HTERT RPE-1 (cell line): Measurements from ENCODE around the gene GRIN3B.

Experiments used
- in situ Hi-C: fragments of 300-500 bp; cut with MboI; formaldehyde crosslinking; loops from 4 replicates; pipeline ENCODE4 v1.14.3; 2020; ENCODE audit warnings: low sequenced_read_pairs

The GRIN3B gene

DNA sequence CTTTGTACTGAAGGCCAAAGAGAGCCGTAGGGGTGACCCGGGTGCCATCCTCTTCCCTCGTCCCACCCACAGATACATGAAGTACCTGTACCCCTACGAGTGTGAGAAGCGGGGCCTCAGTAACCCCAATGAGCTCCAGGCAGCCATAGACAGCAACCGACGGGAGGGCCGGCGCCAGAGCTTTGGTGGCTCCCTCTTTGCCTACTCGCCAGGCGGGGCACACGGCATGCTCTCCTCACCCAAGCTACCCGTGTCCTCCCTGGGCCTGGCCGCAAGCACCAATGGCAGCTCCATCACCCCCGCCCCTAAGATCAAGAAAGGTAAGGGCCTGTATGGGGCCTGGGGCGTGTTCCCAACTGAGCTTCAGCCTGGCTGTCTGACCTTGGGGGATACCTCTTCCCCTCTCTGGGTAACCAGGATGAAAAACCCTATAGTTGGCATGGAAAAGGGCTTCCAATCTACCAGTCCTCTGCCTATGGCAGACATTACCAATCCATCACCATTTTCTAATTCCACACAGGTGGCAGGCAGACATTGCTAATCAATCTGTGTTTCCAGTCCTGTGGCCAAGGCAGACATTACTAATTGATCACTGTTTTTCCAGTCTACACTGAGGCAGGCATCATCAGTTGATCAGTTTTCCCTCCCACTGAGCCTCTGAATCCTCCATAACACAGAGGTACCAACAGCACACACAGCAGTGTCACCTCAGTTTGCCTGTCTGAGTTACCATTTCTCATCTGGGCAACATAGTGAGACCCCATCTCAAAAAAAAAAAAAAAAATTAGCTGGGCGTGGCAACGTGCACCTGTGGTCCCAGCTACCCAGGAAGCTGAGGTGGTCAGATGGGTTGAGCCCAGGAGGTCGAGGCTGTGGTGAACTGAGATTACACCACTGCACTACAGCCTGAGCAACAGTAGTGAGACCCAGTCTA is 35.2 kb upstream of the GRIN3B start:
- in situ Hi-C loops: no loop called here

GRCh38 chr19:966485-967088 is 33.6 kb upstream of the GRIN3B start:
- in situ Hi-C loops: no loop called here

- in situ Hi-C loops: no loop called here
These were observed 29.5 kb upstream of the GRIN3B start for GRCh38 chr19:970695-971094.

GRCh38 chr19:971795-972194 is 28.4 kb upstream of the GRIN3B start:
- in situ Hi-C loops: no loop called here

DNA sequence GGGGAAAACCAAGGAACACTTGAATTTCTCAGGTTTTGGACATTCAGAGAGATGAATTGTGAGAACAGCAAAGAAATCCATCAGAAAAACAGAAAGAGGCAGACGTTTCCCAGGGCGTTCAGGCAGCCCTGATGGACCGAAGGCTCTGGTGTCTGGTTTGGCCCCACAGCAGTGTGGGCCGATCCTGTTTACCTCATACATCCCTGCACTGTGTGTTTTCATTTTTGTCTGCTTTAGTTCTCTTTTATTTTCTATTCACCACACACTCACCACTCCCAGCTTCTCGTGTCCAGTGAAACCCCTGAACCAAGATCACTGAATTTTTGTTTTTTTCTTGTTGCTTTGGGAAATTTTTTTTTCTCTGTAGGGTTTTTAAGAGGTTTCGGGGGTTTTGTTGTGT is 27.9 kb upstream of the GRIN3B start:
- in situ Hi-C loops: no loop called here

DNA sequence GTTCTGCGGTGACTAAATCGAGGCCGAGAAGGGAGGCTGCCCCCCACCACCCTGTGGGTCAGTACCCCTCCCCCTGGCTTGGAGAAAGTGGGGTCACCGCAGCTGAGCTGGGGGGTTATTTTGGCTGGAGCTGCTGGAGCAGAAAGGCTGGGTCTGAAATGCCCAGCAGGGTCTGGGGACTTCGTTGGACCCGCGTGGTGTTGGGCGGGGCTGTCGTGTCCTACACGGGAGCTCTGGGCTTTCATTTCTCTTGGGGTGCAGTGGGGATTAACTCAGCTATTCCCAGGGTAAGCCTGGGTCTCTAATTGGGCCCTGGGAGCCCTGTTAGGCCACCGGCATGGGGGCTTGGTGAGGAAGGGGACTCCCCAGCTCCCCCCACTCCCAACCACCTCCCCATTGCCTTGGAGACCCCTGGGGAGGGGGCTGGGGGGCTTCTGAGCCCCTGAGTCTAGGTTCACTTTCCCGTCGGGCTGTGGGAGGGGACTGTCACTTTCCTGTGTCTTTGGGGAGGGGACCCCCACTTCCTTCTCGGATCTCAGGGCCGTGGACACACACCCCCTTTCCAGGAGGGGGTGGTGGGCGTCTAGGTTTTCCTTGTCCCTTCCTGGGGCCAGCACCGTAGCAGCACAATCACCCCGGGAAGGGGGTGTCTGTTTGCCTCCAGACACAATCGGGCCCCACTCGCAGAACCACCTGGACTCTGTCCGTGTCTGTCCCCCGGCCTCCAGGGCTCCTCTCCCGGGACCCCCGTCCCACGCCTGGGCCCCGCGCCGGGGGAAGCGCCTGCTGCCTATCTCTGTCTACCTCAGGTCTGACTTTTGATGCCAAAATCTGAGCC is 26.3 kb upstream of the GRIN3B start:
- in situ Hi-C loops: no loop called here

DNA sequence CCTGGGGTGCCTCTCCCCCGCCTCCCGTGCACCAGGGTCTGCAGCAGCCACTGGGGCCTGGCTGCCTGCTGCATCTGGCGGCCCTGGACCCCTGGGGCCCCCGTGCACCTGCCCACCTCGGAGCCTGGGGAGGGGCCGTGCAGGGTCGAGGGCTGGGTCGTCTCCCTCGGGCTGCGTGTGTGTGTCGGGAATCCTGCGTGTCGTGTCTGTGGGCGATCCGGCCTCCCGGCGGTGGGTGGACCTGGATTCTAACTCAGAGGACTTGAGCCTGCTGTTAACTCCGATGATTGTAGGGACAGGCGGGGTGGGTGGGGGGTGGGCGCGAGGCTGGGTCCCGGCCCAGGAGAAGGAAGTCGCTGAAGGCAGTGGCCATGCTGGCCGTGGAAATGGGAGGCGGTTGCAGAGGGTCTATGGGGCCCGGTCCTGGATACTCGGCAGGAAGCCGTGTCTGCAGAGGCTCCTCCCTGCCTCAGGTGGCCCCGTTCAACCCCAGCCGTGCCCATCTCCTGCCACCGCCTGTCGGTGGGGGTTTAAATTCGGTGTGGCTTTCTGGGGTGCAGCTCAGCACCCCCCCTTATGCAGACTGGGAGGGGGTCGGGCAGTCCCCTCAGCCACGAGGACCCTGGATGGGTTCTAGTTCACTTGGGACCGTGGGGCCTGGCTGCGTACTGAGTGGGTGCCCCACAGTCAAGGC is 25.5 kb upstream of the GRIN3B start:
- in situ Hi-C loops: no loop called here

GRCh38 chr19:976476-976875 is 23.7 kb upstream of the GRIN3B start:
- in situ Hi-C loops: no loop called here

GRCh38 chr19:977058-977464 is 23.2 kb upstream of the GRIN3B start:
- in situ Hi-C loops: no loop called here

- in situ Hi-C loops: no loop called here
These were observed 20.9 kb upstream of the GRIN3B start for GRCh38 chr19:979318-979741.

- in situ Hi-C loops: no loop called here
These were observed 19.9 kb upstream of the GRIN3B start for GRCh38 chr19:980133-980998.

- in situ Hi-C loops: no loop called here
These were observed 17.6 kb upstream of the GRIN3B start for GRCh38 chr19:982567-983170.

DNA sequence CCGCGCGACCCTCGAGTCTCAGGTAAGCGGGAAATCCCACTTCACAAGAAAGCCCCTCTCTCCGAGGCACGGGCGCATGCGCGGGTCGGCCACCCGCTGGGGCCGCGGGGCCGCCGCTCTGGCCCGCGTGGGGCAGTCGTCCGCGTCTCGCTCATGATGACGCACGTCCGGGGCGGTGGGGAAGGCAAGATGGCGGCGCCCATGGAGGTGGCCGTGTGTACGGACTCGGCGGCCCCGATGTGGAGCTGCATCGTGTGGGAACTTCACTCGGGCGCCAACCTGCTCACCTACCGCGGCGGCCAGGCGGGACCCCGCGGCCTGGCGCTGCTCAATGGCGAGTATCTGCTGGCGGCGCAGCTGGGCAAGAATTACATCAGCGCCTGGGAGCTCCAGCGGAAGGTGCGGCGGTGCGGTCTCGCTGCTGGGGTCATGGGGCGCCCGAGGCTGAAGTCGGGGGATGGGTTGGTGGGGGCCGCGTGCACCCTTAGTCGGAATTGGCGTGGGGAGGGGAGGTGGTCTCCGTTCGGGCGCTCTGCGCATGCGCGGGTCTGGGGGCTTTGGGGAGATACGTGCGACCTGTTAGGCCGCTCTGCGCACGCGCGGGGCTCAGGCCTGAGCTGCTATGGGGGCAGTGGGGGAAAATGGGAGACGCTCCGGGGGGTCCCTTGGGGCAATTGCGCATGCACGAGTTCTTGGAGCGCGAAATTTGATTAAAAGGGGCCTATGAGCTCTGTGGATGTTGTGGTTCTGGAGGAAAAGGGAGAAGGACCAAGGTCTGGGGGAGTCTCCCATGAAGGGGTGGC is 15.9 kb upstream of the GRIN3B start, which contains the start of gene WDR18:
Gene WDR18, plus strand, starts transcription at position 181 of the 803 bp plus-strand sequence. Its CDS starts 9 bp downstream, at position 190.
- in situ Hi-C loops: no loop called here

GRCh38 chr19:986083-986482 is 14.1 kb upstream of the GRIN3B start:
- in situ Hi-C loops: no loop called here

GRCh38 chr19:988081-988480 is 12.1 kb upstream of the GRIN3B start:
- in situ Hi-C loops: no loop called here

DNA sequence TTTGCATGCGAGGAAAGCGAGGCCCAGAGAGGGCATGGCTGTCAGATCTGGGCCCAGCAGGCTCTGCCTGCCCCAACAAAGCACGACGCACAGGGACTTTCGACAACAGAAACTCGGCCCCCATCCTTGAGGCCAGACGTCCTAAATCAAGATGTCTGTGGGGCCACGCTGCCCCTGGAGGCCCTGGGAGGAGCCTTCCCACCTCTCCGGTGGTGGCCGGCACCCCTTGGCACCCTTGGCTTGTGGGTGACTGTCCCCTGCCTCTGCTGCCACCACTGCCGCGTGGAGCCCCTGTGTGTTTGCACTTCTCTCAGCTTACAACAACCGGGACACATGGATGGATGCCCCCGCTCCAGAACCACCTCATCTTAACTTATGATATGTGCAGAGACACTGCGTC is 11.7 kb upstream of the GRIN3B start:
- in situ Hi-C loops: no loop called here

GRCh38 chr19:989381-990081 is 10.7 kb upstream of the GRIN3B start:
- in situ Hi-C loops: no loop called here

- in situ Hi-C loops: no loop called here
These were observed 10.1 kb upstream of the GRIN3B start for GRCh38 chr19:990119-990571.
